CD4-positive, alpha-beta T cell treated with Interleukin-2 at 100 ng/mL for 4 hours (primary cell): ENCODE measurements around the gene ZNF322.

ENCODE experiments used
- DNase-seq: peaks from one replicate; pipeline ENCODE4 v3.0.0-alpha.2; 2020; ENCODE audit warnings: low spot score

Gene ZNF322

DNA sequence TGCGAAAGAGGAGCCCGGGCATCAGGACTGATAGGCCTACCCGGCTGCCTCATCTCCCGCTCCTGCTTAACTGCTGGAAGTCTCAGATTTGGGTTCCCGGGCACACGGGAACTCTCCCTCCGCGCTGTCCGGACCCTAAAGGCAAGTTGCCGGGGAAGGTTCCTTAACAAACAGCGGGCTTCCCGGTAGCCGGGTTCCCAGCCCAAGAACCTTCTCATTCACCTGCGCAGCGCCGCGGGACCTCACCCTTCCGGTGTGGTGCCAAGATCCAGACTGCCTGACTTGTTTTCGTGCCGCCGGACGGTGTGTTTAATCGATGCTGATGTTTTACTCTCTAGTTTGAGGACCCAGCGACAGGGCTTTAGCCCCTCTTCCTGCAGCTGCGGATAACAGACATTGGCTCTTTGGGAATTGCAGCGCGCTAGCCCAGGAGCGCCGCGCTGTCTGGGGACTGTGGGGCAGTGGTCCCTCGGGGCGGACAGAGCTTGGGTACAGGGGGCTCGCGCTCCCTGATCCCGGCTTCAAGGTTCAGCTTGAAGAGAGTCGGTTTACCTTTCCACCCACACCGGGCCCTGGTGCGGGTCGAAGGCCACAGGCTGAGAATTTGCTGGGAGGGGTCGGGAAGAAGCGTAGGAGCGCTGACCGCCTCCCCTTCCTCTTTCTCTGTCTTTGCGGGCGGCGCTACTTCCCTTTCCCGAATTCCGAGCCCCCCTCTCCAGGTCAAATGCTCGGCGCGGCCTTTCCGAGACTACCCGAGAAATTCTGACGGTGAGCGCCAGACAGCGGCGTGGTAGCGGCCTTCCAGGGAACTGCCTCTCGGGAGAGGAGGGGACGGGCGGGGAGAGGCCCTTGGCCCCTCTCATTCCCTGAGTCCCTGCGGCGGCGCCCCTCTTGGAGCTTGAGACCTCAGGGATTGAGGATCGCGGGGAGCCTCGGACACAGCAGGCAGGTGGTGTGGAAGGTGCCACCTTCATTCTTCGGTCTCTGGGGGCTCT is 45.6 kb downstream of the ZNF322 start:
- DNase-seq: peak; percentile 15

DNA sequence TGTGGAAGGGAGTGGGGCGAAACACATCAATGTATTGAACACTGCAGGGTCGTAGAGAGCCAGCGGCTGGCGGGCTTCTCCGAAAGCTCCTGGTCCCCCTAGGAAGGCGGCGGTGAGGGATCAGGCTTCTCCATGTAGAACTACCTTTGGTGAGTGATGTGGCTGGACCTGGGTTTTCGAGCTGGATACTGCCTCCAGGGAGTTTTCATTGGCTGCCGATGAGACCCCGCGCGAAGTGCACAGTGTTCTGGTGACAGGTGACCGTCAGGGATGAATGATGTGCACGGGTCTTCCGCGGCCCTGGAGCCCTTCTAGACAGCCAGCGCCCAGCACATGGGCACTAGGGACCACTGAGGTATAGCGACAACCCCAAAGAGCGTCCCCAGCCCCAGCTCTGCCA is 46.3 kb downstream of the ZNF322 start:
- DNase-seq: no peak

DNA sequence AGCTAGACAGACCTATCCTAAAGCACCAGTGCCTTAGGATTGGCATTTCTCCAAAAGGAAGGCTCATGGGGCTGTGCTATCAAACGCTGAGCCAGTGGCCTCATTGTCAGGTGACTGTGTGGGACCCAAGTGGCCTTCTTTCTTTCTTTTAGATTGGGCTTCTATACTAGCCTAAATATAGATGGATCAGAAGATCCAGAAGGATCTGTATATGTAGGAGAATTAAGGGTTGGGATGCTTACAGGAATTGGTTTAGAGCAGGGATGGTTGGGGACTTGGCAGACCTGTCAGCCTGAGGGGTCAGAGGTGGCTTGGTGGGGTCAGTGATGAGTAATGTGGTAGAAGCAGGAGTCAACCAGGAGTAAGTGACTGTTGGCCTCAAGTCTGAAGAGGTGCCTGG is 47.9 kb downstream of the ZNF322 start:
- DNase-seq: no peak

DNA sequence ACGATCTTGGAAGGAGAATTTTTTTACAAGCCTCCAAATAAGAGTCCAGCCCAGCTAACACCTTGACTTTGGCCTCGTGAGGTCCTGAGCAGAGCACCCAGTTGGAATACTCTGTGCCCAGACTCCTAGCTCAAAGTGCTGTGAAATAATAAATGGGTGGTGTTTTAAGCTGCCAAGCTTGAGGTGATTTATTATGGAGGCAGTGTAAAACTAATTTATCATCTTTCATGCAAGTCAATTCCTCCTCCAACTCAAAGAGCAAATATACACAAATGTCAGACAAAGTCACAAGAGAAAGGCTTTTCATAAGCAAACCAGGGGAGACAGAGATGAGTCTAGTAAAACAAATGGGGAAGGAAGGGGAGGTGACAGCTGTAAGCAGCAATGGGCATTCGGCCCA is 50.1 kb downstream of the ZNF322 start:
- no peak for DNase-seq

DNA sequence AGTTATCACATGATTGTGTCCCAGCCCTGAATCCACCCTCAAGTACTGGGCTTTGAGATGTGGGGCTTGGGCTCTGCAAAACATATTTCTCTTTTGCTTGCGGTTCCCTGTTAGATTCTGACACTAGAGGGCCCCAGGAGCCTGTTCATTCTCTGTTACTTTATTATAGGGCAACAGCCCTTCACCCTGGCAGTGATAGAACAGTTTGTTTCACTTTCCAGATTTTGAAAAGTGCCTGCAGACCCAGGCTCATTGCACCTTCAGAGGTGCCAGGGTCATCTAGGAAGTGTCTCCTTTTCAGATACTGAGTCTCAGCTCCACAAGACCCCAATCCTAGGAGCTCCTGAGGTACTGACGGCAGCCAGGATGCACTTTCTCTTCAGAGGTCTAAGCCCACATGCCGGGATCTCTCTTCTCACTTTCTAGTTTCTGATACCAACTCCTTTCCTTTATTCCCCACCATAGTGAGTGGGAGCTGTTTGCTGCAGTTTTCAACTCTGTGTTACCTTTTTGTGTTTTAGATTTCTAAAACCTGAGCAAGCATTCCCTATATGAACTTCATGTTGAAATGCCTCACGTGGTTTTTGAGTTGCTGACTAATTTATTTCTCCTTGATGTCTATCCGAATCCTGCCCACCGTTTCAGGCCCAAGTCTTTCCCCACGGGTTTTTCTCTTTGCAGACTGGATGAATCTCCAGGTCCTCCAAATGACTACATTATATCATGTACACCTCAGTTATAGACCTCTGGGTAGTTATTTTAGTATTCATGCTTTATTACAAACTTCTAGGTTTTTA is 51.9 kb downstream of the ZNF322 start:
- peak; percentile 77 for DNase-seq

DNA sequence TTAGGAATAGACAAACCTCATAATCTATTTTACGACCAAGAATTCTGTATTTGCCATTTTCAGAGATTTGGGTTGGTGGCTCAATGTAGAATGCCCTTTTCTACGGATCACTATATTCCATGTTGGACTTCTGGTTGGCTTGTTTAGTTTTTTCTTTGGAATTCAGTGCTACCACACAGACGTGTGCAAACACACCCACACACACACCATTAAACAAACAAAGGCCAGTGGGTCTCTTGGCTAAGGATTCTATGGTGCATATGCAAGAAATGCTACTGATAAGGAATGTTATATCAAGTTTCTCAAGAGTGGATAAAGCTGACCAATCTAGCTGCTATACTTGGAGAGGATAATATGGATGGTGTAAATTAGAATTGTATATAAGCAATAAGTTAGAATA is 54.7 kb downstream of the ZNF322 start:
- DNase-seq: no peak

DNA sequence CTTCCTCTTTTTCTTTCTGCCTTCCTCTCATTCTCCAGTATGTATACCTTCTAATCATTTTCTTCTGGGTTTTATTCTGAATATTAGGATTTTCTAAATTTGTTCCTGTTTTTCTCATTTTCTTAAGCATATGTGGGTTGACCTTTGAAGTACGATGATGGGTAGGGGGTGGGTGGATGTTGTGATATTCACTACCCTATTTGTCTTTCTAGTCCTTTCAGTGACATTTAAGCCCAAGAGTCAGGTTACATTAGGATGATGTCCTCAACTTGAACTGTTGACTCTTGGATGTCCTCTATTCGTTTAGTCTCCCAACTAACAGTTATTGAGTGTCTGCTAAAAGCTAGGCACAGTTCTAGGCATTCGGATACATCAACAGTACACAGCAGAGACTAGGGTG is 55.5 kb downstream of the ZNF322 start:
- DNase-seq: no peak

DNA sequence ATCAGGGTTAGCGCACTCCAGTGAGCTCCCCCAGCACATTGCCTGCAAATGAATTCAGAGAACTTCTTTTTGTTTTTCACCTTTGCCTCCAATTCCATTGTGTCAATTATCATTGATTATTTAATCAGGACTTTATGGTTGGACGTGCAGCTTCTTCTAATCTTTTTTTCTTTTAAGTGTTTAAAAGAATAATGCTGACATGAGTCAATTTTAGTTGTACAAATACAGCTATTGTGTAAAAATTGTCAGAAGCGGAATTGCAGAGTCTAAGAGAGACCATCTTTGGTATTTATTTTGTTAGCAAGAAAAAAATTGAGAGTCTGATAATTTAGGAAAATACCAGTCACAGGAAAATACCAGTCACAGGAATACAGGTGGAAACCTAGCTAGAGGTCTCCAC is 57.3 kb downstream of the ZNF322 start:
- no peak for DNase-seq

DNA sequence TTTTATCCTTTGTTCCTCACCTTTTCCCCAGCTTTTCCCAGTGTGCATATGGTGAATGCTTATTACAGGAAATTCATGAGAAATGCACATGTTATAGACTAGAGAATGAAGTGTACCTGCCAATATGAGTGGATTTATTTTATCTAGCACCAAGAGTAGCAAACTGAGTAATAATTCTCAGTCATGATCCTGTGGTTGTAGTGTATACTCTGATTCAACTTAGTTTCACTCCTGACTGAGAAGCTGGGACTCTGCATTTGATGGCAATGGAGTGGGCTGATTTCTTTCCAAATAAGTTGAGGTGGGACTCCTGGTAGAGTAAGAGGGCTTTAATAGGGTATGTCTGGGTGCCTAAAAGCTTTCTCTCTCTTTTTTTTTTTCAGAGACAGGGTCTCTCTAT is 58.8 kb downstream of the ZNF322 start:
- DNase-seq: no peak

DNA sequence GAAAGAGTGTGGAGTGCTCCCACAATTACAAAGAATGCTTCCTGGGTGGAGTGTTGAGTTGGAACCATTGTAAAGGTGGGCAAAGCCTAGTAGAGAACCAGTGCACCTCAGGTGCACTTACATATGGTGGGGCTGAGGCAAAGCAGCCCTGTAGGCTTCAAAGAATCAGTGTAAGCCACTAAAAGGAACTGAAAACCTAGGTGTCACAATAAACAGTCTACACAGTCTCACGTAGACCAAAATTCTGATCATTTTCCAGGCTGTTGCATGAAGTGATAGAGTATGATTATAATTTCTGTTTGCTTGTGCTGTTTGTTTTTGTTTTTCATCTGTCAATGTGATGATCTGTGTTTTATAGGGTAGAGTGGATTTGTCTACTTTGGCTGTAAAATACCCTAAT is 60.0 kb downstream of the ZNF322 start:
- DNase-seq: no peak

DNA sequence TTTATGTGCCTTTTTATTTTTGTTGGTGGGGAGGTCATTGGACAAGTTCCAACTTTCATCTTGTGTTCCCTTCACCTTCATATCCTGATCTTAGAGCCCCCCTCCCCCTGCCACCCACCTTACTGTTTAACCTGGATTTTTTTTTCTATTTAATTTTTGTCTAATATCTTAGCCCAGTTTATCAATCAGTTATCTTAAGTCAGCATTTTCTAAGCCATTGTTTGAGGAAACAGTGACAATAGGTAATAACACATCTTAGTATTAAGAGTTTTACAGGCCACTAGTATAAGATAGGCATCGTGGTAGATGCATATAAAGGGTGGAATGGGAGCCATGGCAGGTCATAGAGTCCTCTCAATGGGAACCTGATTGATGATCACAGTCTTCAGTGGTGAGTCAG is 60.4 kb downstream of the ZNF322 start:
- no peak for DNase-seq

DNA sequence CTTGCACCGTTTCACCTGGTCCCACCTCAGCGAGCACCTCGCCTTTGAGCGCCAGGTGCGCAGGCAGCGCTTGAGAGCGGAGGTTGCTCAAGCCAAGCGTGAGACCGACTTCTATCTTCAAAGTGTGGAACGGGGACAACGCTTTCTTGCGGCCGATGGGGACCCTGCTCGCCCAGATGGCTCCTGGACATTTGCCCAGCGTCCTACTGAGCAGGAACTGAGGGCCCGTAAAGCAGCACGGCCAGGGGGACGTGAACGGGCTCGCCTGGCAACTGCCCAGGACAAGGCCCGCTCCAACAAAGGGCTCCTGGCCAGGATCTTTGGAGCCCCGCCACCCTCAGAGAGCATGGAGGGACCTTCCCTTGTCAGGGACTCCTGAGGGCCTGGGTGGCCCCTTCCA is 61.3 kb downstream of the ZNF322 start:
- no peak for DNase-seq

- DNase-seq: no peak
These were observed 61.7 kb downstream of the ZNF322 start for GRCh38 chr6:26597821-26598220.

DNA sequence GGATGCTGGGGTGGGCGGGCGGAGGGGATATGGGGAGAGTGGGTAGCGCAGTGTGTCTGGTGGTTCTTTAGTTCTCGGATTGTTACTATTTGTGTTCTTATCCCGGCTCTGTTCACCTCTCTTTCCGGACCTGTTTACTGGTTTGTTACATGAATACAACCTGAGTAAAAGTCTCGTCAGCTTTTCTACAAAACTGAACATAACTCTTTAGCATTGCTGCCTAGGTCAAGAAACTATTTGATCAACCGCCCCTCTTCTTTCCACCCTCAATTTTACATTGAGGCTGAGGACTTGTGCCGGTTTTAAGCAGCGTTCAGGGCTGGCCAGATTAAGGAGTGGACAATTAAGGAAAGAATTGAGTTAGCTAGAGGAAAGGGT is 62.2 kb downstream of the ZNF322 start:
- DNase-seq: no peak

GRCh38 chr6:26596579-26597388 is 62.8 kb downstream of the ZNF322 start, which contains the start of gene ABT1:
Gene ABT1 (plus strand): TSS chr6:26596953. CDS start chr6:26596983, 30 bp downstream.
- DNase-seq: peak; percentile 97

- DNase-seq: peak; percentile 86
These were observed 63.8 kb downstream of the ZNF322 start for GRCh38 chr6:26595669-26596269.

DNA sequence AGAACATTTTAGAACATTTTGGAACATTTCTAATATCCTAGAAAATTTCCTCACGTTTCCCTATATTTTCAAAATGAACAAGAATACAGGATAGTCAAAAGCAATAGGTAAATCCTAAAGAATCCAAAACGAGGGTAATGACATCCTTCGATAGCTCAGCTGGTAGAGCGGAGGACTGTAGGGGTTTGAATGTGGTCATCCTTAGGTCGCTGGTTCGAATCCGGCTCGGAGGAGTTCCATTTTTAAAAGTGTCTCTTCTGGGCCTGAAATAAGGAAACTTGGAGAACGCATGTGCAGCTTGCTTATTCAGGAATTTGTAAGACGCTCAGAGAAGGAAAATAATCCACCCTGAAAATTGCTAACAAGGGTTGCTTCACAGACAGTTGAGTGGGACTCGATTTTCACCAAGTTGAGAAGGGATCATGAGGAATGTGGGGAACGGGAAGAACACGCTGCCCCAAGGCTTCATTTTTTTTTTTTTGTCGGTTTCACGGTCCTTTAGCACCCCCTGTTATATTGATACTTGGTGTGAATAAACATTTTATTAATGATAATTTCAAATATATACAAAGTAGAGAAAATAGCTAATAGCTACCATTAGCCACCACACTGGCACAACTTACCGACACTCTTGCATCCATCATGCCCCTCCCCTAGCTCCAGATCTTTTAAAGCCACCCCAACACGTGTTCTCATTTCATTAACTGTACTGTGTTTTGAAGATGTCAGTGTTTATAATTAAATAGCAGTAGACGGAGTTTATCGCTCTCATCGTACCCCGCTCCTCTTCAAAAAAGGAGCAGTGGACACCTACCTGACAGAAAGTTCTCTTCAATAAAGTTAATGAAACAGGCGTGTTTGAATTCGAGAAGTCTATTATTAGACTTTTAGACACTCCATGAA is 64.6 kb downstream of the ZNF322 start:
- no peak for DNase-seq

GRCh38 chr6:26594131-26594498 is 65.4 kb downstream of the ZNF322 start:
- no peak for DNase-seq

DNA sequence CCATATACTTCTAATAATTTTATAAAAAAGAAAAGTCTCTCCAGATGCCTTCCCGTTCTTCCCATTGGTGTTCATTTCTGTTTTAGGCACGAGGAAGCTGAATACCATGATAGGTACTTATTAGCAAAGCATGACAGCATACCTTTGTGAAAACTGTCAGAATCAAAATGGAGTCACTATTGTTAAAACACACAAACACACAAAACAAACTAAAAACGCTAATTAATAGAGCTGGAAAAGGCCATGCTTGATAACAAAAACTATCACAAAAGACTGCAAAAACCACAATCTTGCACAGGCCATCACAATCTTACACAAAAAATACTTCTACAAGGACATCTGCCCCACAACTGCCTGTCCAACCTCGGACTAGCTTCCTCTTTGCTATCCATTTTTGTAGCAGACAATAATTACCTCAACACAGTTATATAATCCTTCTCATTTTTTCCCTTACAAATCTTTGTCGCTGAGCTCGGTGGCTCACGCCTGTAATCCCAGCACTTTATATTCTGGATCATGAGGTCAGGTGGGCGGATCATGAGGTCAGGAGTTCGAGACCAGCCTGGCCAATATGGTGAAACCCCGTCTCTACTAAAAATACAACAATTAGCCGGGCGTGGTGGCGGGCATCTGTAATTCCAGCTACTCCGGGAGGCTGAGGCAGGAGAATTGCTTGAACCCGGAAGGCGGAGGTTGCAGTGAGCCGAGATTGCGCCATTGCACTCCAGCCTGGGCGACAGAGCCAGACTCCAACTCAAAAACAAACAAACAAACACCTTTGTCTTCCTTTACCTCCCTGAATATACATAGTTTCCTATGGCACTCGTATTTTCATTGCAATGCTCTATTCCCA is 66.0 kb downstream of the ZNF322 start:
- DNase-seq: no peak

GRCh38 chr6:26592649-26593048 is 66.9 kb downstream of the ZNF322 start:
- DNase-seq: no peak
